SH-SY5Y (cell line): ENCODE measurements around the gene GID8.

Experiments used
- GATA2 ChIP-seq: IDR thresholded peaks from 2 replicates; pipeline ENCODE4 v1.6.1; 2011; ENCODE audit warnings: mild to moderate bottlenecking, low read depth, low read length
- GATA3 ChIP-seq: IDR thresholded peaks from 2 replicates; pipeline ENCODE4 v1.6.1; 2011; ENCODE audit warnings: low read depth, mild to moderate bottlenecking, low read length, moderate library complexity

DNA sequence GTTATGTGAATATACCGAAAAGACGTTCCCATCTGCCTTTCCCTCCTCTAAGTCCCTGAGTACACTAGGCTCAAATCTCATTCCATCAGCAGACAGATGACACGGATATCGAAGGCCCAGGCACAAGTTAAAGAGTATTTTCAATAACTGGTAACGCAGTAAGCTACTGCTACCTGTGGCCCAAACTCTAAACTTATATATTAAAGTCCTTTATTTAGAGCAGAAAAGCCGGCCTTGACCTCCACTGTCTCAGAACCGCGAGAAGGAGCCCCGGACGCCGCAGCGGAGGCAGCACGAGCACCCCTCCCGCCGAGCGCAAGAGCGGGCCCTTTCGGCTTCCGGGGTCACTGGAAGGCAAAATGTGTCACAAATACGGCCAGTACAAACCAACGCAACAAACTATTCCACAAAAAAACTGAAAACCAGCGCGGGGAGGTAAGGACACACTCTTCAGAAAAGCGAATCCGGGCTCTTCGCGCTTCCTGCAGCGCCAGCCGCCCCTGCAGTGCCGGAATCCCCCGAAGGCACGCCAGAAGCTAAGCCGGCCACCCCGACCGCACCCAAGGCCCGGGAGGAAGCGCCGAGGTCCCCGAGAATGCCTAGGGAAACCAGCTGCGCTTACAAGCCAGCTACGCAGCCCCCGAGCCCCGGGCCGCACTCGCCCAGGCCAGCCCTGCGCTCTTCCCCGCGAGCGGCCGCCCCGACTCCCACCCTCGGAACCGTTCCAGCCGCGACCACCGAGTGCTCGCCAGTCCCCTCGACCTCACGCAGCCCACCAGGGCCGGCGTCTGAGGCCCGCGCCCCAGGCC is 12.3 kb upstream of the GID8 start:
- TF ChIP-seq GATA3 (no peak), GATA2 (no peak)
